Right cardiac atrium (tissue), 5 donors: ENCODE measurements around the gene KCTD17. TPM values are rescaled to one million over a fixed set of nuclear protein-coding genes. Genes with fewer than 3 reads are reported as not detected.

ENCODE experiments used
- ATAC-seq, 2 donors: fragments of 200-7000 bp; cut with Tn5 transposase; one replicate each; pipeline versions ENCODE4 v1.8.0 to v1.9.1; 2020; ENCODE audit warnings: moderate library complexity in 2 of 2, mild to moderate bottlenecking in 1 of 2
- DNase-seq, 3 donors: peaks; one replicate each; pipeline ENCODE4 v3.0.0-alpha.2; 2020
- H3K27ac ChIP-seq: one replicate; pipeline ENCODE4 v1.5.1; 2013; ENCODE audit warnings: mild to moderate bottlenecking, low read length, control low read depth, moderate library complexity
- H3K27me3 ChIP-seq: one replicate; pipeline ENCODE4 v1.6.1; 2013; ENCODE audit not compliant: control insufficient read depth, insufficient read depth
- H3K4me1 ChIP-seq: one replicate; pipeline ENCODE4 v1.6.1; 2013; ENCODE audit warnings: low read length; ENCODE audit not compliant: control insufficient read depth, insufficient read depth
- H3K4me3 ChIP-seq: one replicate; pipeline ENCODE4 v1.5.1; 2013; ENCODE audit warnings: low read length, control low read depth
- H3K9me3 ChIP-seq: one replicate; pipeline ENCODE4 v1.6.1; 2013; ENCODE audit warnings: low read length; ENCODE audit not compliant: control insufficient read depth
- WGBS: extraction: QIAGEN DNeasy Blood & Tissue Kit; methylation state at CpG from one replicate; pipeline ENCODE4 v1.1.7; 2013; 5-methylcytosine and 5-hydroxymethylcytosine counted together
- intact Hi-C, 4 donors: fragments of 100-400 bp; cut with DNase I; formaldehyde crosslinking; loops; one replicate each; pipeline versions ENCODE4 v1.11.0 to v1.14.0; 2022 to 2023
- polyA plus RNA-seq: library from polyadenylated mRNA; stranded (reverse); fragments of 200-250 nt; gene quantifications from one replicate; pipeline ENCODE4 v1.2.3, GENCODE V29; 2013
- total RNA-seq, 4 donors: library from RNA; stranded (reverse); fragmentation: NEBNext Ultra II Directional; extraction: Animal tissue kit (Norgen Biotek cat#: 25700); gene quantifications; one replicate each; pipeline ENCODE4 v1.2.1, GENCODE V29; 2021
- donor health status: healthy with polysubstance abuse.
- donor health status: DM: no; HTN: yes; CAD: no.
- donor health status: DM: no; HTN: no; CAD: no.
- donor health status: DM: no; HTN: yes; CAD: no; lungs with severe emphysema.
- donor health status: DM: yes; HTN: yes; CAD: no.

The KCTD17 gene
- total and polyA plus RNA-seq, 5 donors: 24.8 to 37.8 (median 32.4) TPM

GRCh38 chr22:37107816-37108621 is 56.5 kb downstream of the KCTD17 start:
- DNase-seq: no peak
- no peaks in the 10 kb centered on the region for H3K4me1 ChIP-seq
- 87% methylated on average over 18 of the region's 18 CpGs for WGBS
- no peak for ATAC-seq
- H3K9me3 ChIP-seq: no peaks in the 10 kb centered on the region
- no peak overlapping the region for H3K27ac ChIP-seq
- no peak overlapping the region for H3K4me3 ChIP-seq
- intact Hi-C loops: no loop called here
- no peaks in the 10 kb centered on the region for H3K27me3 ChIP-seq

- 83% methylated on average over 13 of the region's 13 CpGs for WGBS
- Histone ChIP-seq H3K27me3 (no peaks in the 10 kb centered on the region), H3K27ac (no peak within 1 kb of the TSS), H3K4me3 (no peak within 1 kb of the TSS), H3K4me1 (no peaks in the 10 kb centered on the region), H3K9me3 (no peaks in the 10 kb centered on the region)
- DNase-seq (peak in 1 of 3 donors; percentile 28), ATAC-seq (peak in 1 of 2 donors; percentile 9)
- intact Hi-C loops: no loop called here
These were observed 57.8 kb downstream of the KCTD17 start, which contains the start of gene TMPRSS6 for GRCh38 chr22:37109242-37109917. TMPRSS6 (minus strand) TSS chr22:37109713; CDS start chr22:37103417, 6,296 bp downstream.

- WGBS: 89% methylated on average over 13 of the region's 13 CpGs
- no peak for ATAC-seq
- H3K4me1 ChIP-seq: no peaks in the 10 kb centered on the region
- peak in 1 of 3 donors; percentile 13 for DNase-seq
- H3K27me3 ChIP-seq: no peaks in the 10 kb centered on the region
- no peaks in the 10 kb centered on the region for H3K9me3 ChIP-seq
- H3K4me3 ChIP-seq: no peak overlapping the region
- intact Hi-C loops: no loop called here
- no peak overlapping the region for H3K27ac ChIP-seq
These were observed 59.7 kb downstream of the KCTD17 start for GRCh38 chr22:37111156-37111717.

GRCh38 chr22:37112084-37112728 is 60.7 kb downstream of the KCTD17 start:
- intact Hi-C loops: no loop called here
- Histone ChIP-seq H3K27me3 (no peaks in the 10 kb centered on the region), H3K9me3 (no peaks in the 10 kb centered on the region), H3K27ac (no peak overlapping the region), H3K4me3 (no peak overlapping the region), H3K4me1 (no peaks in the 10 kb centered on the region)
- 68% methylated on average over 12 of the region's 12 CpGs for WGBS
- DNase-seq (no peak), ATAC-seq (no peak)

Other genes with a start within 250 kb of the KCTD17 start
- not detected for gene PVALB, start 234.7 kb upstream of the KCTD17 start, total RNA-seq
- gene PVALB, start 234.7 kb upstream of the KCTD17 start, polyA plus RNA-seq: not detected
- 1 to 10 TPM; 3.1 to 6.9 (median 6.6) TPM for gene NCF4, start 190.7 kb upstream of the KCTD17 start, total RNA-seq
- 3.6 TPM for gene NCF4, start 190.7 kb upstream of the KCTD17 start, polyA plus RNA-seq
- gene CSF2RB, start 138.1 kb upstream of the KCTD17 start, total RNA-seq: 1 to 10 TPM; 1.8 to 2.6 (median 2.3) TPM
- gene CSF2RB, start 138.1 kb upstream of the KCTD17 start, polyA plus RNA-seq: 0.75 TPM
- gene TST, start 32.3 kb upstream of the KCTD17 start, total RNA-seq: 10 to 100 TPM; 31.7 to 53.6 (median 36.6) TPM
- 67.9 TPM for gene TST, start 32.3 kb upstream of the KCTD17 start, polyA plus RNA-seq
- 10 to 100 TPM; 49.6 to 65.7 (median 54.2) TPM for gene MPST, start 32.0 kb upstream of the KCTD17 start, total RNA-seq
- 93.0 TPM for gene MPST, start 32.0 kb upstream of the KCTD17 start, polyA plus RNA-seq
- not detected for gene TMPRSS6, start 58.0 kb downstream of the KCTD17 start, total RNA-seq
- gene TMPRSS6, start 58.0 kb downstream of the KCTD17 start, polyA plus RNA-seq: not detected
- under 1 TPM; 0.63 to 0.97 (median 0.72) TPM for gene IL2RB, start 98.2 kb downstream of the KCTD17 start, total RNA-seq
- 0.32 TPM for gene IL2RB, start 98.2 kb downstream of the KCTD17 start, polyA plus RNA-seq
- gene C1QTNF6, start 136.5 kb downstream of the KCTD17 start, total RNA-seq: 1 to 10 TPM; 2.8 to 3.3 (median 2.8) TPM
- gene C1QTNF6, start 136.5 kb downstream of the KCTD17 start, polyA plus RNA-seq: 2.0 TPM
- not detected for gene SSTR3, start 160.7 kb downstream of the KCTD17 start, total RNA-seq
- gene SSTR3, start 160.7 kb downstream of the KCTD17 start, polyA plus RNA-seq: not detected
- 1 to 10 TPM; 3.6 to 8.6 (median 5.7) TPM for gene RAC2, start 192.5 kb downstream of the KCTD17 start, total RNA-seq
- 1.8 TPM for gene RAC2, start 192.5 kb downstream of the KCTD17 start, polyA plus RNA-seq
- 1 to 10 TPM; 5.1 to 7.0 (median 5.9) TPM for gene CYTH4, start 230.8 kb downstream of the KCTD17 start, total RNA-seq
- gene CYTH4, start 230.8 kb downstream of the KCTD17 start, polyA plus RNA-seq: 2.6 TPM